Immature natural killer cell (primary cell): ENCODE results near the gene MYH3. TPM values are rescaled to one million over a fixed set of nuclear protein-coding genes. Genes with fewer than 3 reads are reported as not detected.
"Not testable (repeated sequence)": the region's sequence is repeated elsewhere in the genome, so short reads cannot be mapped to it uniquely, and the experiment has no call there.

ENCODE experiments used
- DNase-seq, 3 donors: peaks; one replicate each; pipeline ENCODE4 v3.0.0; 2022; ENCODE audit warnings: mixed read lengths in 1 of 3
- H3K27ac Mint-ChIP-seq, 6 donors: one replicate each; pipeline ENCODE4 v1.8.0; 2020; ENCODE audit warnings: mixed read lengths in 6 of 6, mild to moderate bottlenecking in 5 of 6, inconsistent platforms in 4 of 6, moderate library complexity in 3 of 6
- H3K27me3 Mint-ChIP-seq, 3 donors: one replicate each; pipeline ENCODE4 v1.8.0; 2020 to 2021; ENCODE audit warnings: low read depth in 3 of 3, mild to moderate bottlenecking in 3 of 3, mixed read lengths in 3 of 3, moderate library complexity in 3 of 3, inconsistent platforms in 1 of 3
- H3K36me3 Mint-ChIP-seq, 3 donors: one replicate each; pipeline ENCODE4 v1.8.0; 2020; ENCODE audit warnings: mixed read lengths in 3 of 3, inconsistent platforms in 2 of 3, mild to moderate bottlenecking in 2 of 3
- H3K4me1 Mint-ChIP-seq, 2 donors: one replicate each; pipeline ENCODE4 v1.8.0; 2020; ENCODE audit warnings: inconsistent platforms in 2 of 2, mild to moderate bottlenecking in 2 of 2, mixed read lengths in 2 of 2, moderate library complexity in 1 of 2
- H3K4me3 Mint-ChIP-seq, 5 donors: one replicate each; pipeline ENCODE4 v1.8.0; 2020; ENCODE audit warnings: mild to moderate bottlenecking in 5 of 5, mixed read lengths in 5 of 5, inconsistent platforms in 3 of 5, moderate library complexity in 3 of 5
- H3K9me3 Mint-ChIP-seq, 6 donors: one replicate each; pipeline ENCODE4 v1.8.0; 2020; ENCODE audit warnings: mild to moderate bottlenecking in 6 of 6, mixed read lengths in 6 of 6, inconsistent platforms in 4 of 6, moderate library complexity in 3 of 6
- polyA plus RNA-seq, 3 donors: library from polyadenylated mRNA; unstranded; fragments of 300-500 nt; fragmentation: Illumina TruSeq; gene quantifications; one replicate each; pipeline ENCODE4 v1.2.3, GENCODE V29; 2021

MYH3 gene
- 1 to 10 TPM in 1 of 3 donors, under 1 TPM in 1, not detected in 1; 0.39 to 1.6 TPM for polyA plus RNA-seq

DNA sequence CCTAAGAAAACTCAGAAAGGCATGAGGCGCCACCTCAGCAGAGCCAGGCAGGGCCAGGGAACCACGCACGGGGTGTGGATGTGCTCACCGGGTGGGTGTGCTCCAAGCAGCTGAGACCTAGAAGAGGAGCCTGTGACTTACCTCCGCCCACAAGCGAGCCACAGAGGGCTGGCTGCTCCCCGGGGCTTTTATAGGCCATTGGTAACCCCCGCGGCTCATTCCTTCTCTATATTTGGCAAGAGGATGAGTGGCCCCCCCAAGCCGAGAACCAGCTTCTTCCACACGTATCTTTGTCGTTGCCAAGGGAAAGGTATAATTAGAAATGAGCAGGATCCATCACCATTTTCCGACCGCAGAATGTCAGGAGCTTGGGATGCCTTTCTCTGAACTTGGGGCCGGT, at the start of gene MYH3:
Gene MYH3, minus strand, starts transcription at position 162 of the 400 bp plus-strand sequence. CDS start 2,245 bp downstream, outside the sequence.
- Mint-ChIP-seq H3K27me3 (peaks cover 0 to 17% (median 1%) of the 10 kb centered on the region in 3 donors), H3K36me3 (peaks cover 6 to 10% (median 8%) of the 10 kb centered on the region in 3 donors), H3K27ac (peak within 1 kb of the TSS in 1 of 6 donors; percentile 17), H3K9me3 (no peaks in the 10 kb centered on the region), H3K4me1 (peaks cover 6 to 20% of the 10 kb centered on the region in 2 donors), H3K4me3 (no peak within 1 kb of the TSS)
- no peak for DNase-seq

GRCh38 chr17:10705727-10706126, 48.6 kb upstream of the MYH3 start:
- no peak overlapping the region for H3K4me3 Mint-ChIP-seq
- H3K9me3 Mint-ChIP-seq = no peaks in the 10 kb centered on the region
- H3K36me3 Mint-ChIP-seq = peaks cover 11 to 23% (median 15%) of the 10 kb centered on the region in 3 donors
- H3K4me1 Mint-ChIP-seq = peaks cover 13 to 40% of the 10 kb centered on the region in 2 donors
- DNase-seq = no peak
- no peak overlapping the region for H3K27ac Mint-ChIP-seq
- H3K27me3 Mint-ChIP-seq = no peaks in the 10 kb centered on the region

GRCh38 chr17:10702574-10702973, 45.5 kb upstream of the MYH3 start:
- Mint-ChIP-seq H3K36me3 (peaks cover 5 to 10% (median 9%) of the 10 kb centered on the region in 3 donors), H3K27me3 (no peaks in the 10 kb centered on the region), H3K9me3 (no peaks in the 10 kb centered on the region), H3K4me3 (no peak overlapping the region), H3K27ac (peak overlapping the region in 1 of 6 donors; percentile 46), H3K4me1 (peaks cover 29 to 63% of the 10 kb centered on the region in 2 donors)
- no peak for DNase-seq

DNA sequence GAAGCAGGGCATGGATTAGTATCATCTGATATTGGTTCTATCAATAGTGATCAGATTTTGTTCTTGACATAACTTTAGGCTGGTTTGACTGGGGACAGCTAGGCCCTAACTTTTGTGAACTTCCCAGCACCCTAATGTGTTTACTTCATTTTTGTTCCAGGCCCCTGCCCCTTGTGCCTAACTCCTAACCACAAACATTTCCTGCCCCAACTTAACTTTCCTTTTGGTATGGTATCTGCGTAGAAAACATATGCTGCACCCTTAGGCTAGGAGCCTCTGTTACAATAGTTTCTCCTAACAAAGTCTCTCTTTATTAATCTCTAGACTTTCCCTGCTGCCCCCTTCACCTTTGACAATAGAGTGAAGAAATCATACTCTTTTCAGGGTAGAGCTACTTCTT, 42.7 kb upstream of the MYH3 start:
- no peak for DNase-seq
- Mint-ChIP-seq H3K4me3 (peak overlapping the region; percentile 7 to 52 (median 36)), H3K27me3 (peaks cover 0 to 3% (median 1%) of the 10 kb centered on the region in 3 donors), H3K27ac (peak overlapping the region in 5 of 6 donors; percentile 20 to 78 (median 45)), H3K36me3 (peaks cover 0 to 4% (median 0%) of the 10 kb centered on the region in 3 donors), H3K9me3 (no peaks in the 10 kb centered on the region), H3K4me1 (peaks cover 45 to 81% of the 10 kb centered on the region in 2 donors)

GRCh38 chr17:10698096-10698818, 41.1 kb upstream of the MYH3 start:
- peaks cover 0 to 3% (median 1%) of the 10 kb centered on the region in 3 donors for H3K27me3 Mint-ChIP-seq
- H3K27ac Mint-ChIP-seq = peak overlapping the region; percentile 92 to 97 (median 95)
- peak overlapping the region; percentile 92 to 99 (median 95) for H3K4me3 Mint-ChIP-seq
- no peaks in the 10 kb centered on the region for H3K9me3 Mint-ChIP-seq
- DNase-seq = no peak
- peaks cover 8 to 13% (median 8%) of the 10 kb centered on the region in 3 donors for H3K36me3 Mint-ChIP-seq
- peaks cover 45 to 72% of the 10 kb centered on the region in 2 donors for H3K4me1 Mint-ChIP-seq

DNA sequence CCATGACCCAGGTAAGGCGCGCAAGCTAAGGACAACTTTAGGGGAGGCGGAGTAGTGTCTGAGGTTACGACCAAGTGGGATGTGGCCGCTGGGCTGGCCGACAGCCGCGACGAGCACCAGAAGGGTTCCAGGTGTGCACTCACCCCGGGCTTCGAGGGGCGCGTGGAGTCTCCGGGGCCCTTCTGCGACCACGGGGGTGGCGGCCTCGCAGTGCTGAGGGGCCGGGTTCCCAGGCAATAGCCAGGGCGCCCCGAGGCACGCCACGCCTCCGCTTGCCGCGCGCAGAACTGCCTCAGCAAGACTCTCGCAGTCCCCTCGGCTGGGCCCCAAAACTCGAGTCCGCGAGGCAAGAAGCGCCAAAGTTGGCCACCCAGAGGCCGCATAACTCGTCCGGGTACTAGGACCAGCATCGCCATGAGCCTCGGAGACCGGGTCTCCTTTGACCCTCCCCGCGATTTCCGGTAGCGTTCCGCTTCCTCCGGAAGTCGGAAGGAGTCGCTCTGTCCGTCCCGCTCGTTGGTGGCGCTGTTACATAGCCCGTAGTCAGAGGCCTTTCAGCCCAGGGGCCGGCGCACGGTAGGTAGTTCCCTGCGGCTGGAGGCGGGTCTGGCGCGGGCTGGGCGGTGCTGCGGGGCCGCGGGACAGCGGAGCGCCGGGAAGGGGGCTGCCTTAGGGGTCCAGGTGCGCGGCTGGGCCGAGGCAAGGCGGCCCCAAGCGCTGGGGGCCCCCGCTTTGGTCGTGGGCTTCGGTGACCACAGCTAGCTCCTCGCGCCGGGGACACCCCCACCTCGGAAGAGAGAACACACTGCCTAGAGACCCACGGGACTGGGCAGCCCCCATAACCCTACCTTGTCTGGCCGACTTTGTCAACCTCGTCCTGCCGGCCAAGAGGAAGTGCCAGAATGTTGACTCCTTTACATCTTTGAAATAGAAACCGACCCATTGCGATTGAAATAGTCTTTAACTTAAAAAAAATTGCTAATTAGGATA, 40.3 kb upstream of the MYH3 start, which contains the start of the genes ADPRM and SCO1:
Gene ADPRM, plus strand, starts transcription at position 503 of the 990 bp plus-strand sequence. CDS start 7,333 bp downstream, outside the sequence.
Gene SCO1, minus strand, starts transcription at position 442 of the 990 bp plus-strand sequence. Its CDS starts 26 bp downstream, at position 416.
- Mint-ChIP-seq H3K9me3 (no peaks in the 10 kb centered on the region), H3K36me3 (peaks cover 8 to 22% (median 14%) of the 10 kb centered on the region in 3 donors), H3K27ac (peak within 1 kb of the TSS; percentile 92 to 97 (median 95)), H3K27me3 (peaks cover 0 to 3% (median 1%) of the 10 kb centered on the region in 3 donors), H3K4me3 (peak within 1 kb of the TSS; percentile 92 to 99 (median 95)), H3K4me1 (peaks cover 39 to 70% of the 10 kb centered on the region in 2 donors)
- DNase-seq = peak; percentile 88 to 90 (median 88)

DNA sequence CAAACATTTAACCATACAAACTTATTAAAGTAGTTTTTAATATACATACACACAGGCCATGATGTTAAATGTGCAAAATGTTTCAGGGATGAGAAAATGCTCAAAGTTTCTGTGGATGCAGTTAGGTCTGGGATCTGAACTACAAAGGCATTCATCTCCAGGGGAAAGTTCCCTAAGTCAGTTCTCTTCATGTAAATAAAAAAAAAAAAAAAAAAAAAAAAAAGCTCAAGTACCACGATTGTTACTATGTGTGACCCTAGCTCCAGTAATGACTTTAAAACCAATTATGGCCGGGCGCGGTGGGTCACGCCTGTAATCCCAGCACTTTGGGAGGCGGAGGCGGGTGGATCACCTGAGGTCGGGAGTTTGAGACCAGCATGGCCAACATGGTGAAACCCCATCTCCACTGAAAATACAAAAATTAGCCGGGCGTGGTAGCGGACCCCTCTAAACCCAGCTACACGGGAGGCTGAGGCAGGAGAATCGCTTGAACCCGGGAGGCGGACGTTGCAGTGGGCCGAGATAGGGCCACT, 38.8 kb upstream of the MYH3 start:
- not testable (repeated sequence) for DNase-seq, H3K9me3 Mint-ChIP-seq, H3K27me3 Mint-ChIP-seq
- Mint-ChIP-seq H3K27ac (peak overlapping the region in 4 of 6 donors; percentile 21 to 95 (median 60)), H3K4me3 (peak overlapping the region; percentile 92 to 95 (median 95)), H3K4me1 (peaks cover 34 to 60% of the 10 kb centered on the region in 2 donors), H3K36me3 (peaks cover 8 to 29% (median 23%) of the 10 kb centered on the region in 3 donors)

- H3K27me3 Mint-ChIP-seq = peaks cover 0 to 3% (median 0%) of the 10 kb centered on the region in 3 donors
- H3K36me3 Mint-ChIP-seq = peaks cover 11 to 44% (median 32%) of the 10 kb centered on the region in 3 donors
- no peak for DNase-seq
- no peak overlapping the region for H3K27ac Mint-ChIP-seq
- no peak overlapping the region for H3K4me3 Mint-ChIP-seq
- no peaks in the 10 kb centered on the region for H3K9me3 Mint-ChIP-seq
- H3K4me1 Mint-ChIP-seq = peaks cover 3 to 21% of the 10 kb centered on the region in 2 donors
These were observed 30.4 kb upstream of the MYH3 start for GRCh38 chr17:10687499-10687898.

DNA sequence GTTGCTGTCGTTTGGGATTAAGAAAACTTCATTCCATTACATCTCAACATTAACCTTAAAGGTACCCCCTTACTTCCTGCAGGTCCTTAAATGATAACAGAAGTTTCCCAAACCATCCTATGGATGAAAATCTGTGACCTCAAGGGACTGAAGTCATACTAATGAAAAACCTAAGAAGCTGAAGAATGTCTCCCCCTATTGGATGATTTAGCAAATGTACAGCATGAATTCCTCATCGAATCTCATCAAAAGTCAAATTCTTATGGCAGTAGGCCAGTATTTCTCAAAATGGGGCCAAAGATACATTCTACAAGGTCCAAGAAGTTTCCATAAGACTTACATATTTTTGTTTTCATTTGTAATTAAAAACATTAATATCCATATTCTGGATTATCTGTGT, 26.7 kb upstream of the MYH3 start:
- H3K27ac Mint-ChIP-seq = no peak overlapping the region
- peaks cover 0 to 3% (median 0%) of the 10 kb centered on the region in 3 donors for H3K27me3 Mint-ChIP-seq
- peaks cover 23 to 51% (median 27%) of the 10 kb centered on the region in 3 donors for H3K36me3 Mint-ChIP-seq
- H3K9me3 Mint-ChIP-seq = no peaks in the 10 kb centered on the region
- DNase-seq = peak in 1 of 3 donors; percentile 17
- no peak overlapping the region for H3K4me3 Mint-ChIP-seq
- H3K4me1 Mint-ChIP-seq = peaks cover 0 to 7% of the 10 kb centered on the region in 2 donors

- Mint-ChIP-seq H3K4me3 (no peak overlapping the region), H3K27me3 (no peaks in the 10 kb centered on the region), H3K9me3 (no peaks in the 10 kb centered on the region), H3K4me1 (no peaks in the 10 kb centered on the region), H3K27ac (no peak overlapping the region), H3K36me3 (peaks cover 23 to 47% (median 33%) of the 10 kb centered on the region in 3 donors)
- DNase-seq = no peak
These were observed 24.8 kb upstream of the MYH3 start for GRCh38 chr17:10681866-10682446.

DNA sequence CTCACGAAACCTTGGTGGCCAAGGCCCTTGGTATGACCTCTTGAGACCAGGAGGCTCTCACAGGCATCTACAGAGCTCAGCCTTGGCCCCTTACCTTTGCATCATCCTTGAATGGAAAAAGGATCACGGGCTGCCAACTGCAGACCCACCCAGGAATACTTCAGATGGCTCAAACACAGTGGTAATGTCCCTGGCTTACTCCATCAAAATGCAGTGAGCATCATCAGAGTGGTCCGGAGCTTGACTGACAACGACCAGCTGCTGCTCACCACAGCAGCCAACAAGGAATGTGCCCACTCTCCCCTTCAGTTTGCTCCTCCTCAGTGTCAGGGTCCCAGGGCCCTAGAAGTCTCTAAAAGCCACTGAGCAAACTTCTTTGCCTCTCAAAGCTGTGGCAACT, 17.6 kb upstream of the MYH3 start:
- DNase-seq = no peak
- Mint-ChIP-seq H3K4me3 (no peak overlapping the region), H3K9me3 (no peaks in the 10 kb centered on the region), H3K36me3 (peaks cover 14 to 20% (median 16%) of the 10 kb centered on the region in 3 donors), H3K27me3 (peaks cover 0 to 2% (median 0%) of the 10 kb centered on the region in 3 donors), H3K27ac (no peak overlapping the region), H3K4me1 (no peaks in the 10 kb centered on the region)

DNA sequence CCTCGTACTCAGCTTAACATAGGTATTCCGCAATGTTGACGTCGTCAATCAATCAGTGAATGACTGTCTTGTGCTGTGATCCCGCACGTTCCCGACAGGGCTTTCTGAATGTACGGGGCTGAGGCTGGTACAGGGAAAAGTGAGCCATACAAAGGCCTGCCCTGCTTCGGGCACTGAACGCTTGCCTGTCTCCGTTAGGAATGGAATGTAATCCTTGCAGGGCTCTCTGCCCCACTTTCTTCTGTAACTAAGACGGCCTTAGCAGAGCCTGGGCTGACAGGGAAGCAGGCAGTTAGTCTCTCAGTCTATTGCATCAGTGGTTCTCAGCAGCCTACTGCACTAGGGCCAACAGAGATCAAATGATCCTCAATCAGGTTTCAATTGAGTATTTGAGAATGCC, 16.2 kb upstream of the MYH3 start:
- Mint-ChIP-seq H3K4me3 (no peak overlapping the region), H3K27ac (no peak overlapping the region), H3K27me3 (peaks cover 0 to 2% (median 0%) of the 10 kb centered on the region in 3 donors), H3K36me3 (peaks cover 11 to 14% (median 13%) of the 10 kb centered on the region in 3 donors), H3K4me1 (no peaks in the 10 kb centered on the region), H3K9me3 (no peaks in the 10 kb centered on the region)
- DNase-seq = no peak

GRCh38 chr17:10668775-10669174, 11.7 kb upstream of the MYH3 start:
- no peak for DNase-seq
- H3K9me3 Mint-ChIP-seq = no peaks in the 10 kb centered on the region
- H3K36me3 Mint-ChIP-seq = peaks cover 9 to 12% (median 9%) of the 10 kb centered on the region in 3 donors
- H3K27ac Mint-ChIP-seq = no peak overlapping the region
- no peaks in the 10 kb centered on the region for H3K27me3 Mint-ChIP-seq
- H3K4me3 Mint-ChIP-seq = no peak overlapping the region
- no peaks in the 10 kb centered on the region for H3K4me1 Mint-ChIP-seq
